ENCODE results near the gene GNB1. TPM values are rescaled to one million over a fixed set of nuclear protein-coding genes. Genes with fewer than 3 reads are reported as not detected.

Gene GNB1
- polyA plus RNA-seq, 1 experiment: 400 TPM

GRCh38 chr1:1903224-1903623 is 12.3 kb upstream of the GNB1 start:
- TF ChIP-seq CTCF (IDR thresholded peaks at IDR 0.05; ENCODE audit: low read depth, low read length): no peak
- DNase-seq (ENCODE audit: low read depth, low spot score): no peak
- H3K27ac ChIP-seq (ENCODE audit: low read depth, low read length): no peak overlapping the region
- CTCF ChIA-PET: no interaction called here
- H3K4me3 ChIP-seq (ENCODE audit: low read depth, low read length): no peak overlapping the region
- POLR2A ChIA-PET: no interaction called here
- H3K27me3 ChIP-seq (ENCODE audit: control insufficient read depth, insufficient read depth, low read length): peaks cover 3% of the 10 kb centered on the region
- peaks cover 8% of the 10 kb centered on the region for H3K9me3 ChIP-seq (ENCODE audit: control insufficient read depth, insufficient read depth, low read length)

DNA sequence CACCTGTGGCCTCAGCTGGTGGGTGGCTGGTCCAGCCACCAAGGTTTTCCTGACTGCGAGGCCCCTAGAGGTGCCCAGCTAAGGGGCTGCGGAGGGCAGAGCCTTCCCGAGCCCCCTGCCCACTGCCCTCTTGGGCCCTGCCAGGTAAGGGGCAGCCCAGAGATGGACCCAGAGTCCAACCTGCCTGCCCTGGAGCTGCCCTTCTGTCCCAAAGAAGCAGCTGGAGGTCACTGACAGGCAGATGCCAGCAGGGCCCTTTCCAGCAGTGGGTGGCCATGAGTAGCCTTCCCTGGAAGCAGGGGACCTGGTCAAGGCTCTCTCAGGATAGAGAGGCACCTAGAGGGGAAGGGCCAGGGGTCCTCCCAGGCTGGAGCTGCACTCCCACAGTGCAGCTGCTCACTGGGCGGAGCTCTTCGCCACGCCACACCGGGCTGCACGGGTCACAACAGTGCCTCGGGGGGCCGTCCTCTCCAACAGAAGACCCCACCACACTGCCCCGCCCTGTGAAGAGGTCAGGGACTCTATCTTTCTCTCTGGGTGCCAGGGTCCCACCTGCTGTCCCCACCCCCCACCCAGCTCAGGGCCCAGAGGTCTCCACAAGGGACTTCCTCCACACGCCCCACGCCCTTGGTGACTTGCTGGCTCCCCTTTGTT is 10.9 kb upstream of the GNB1 start:
- CTCF ChIA-PET: interaction anchor here (0.5 kb wide), 1 partner anchor 270 kb away, joined by 4 read pairs; no protein-coding TSS in a partner anchor
- no peak overlapping the region for H3K4me3 ChIP-seq (ENCODE audit: low read depth, low read length)
- H3K9me3 ChIP-seq (ENCODE audit: control insufficient read depth, insufficient read depth, low read length): peaks cover 8% of the 10 kb centered on the region
- H3K27ac ChIP-seq (ENCODE audit: low read depth, low read length): no peak overlapping the region
- POLR2A ChIA-PET: interaction anchor here (0.6 kb wide), 1 partner anchor 11 kb away, joined by 3 read pairs; no protein-coding TSS in a partner anchor
- peaks cover 3% of the 10 kb centered on the region for H3K27me3 ChIP-seq (ENCODE audit: control insufficient read depth, insufficient read depth, low read length)
- TF ChIP-seq CTCF (IDR thresholded peaks at IDR 0.05; ENCODE audit: low read depth, low read length): no peak
- DNase-seq (ENCODE audit: low read depth, low spot score): no peak

GRCh38 chr1:1900883-1901640 is 10.2 kb upstream of the GNB1 start:
- no peak for DNase-seq (ENCODE audit: low read depth, low spot score)
- peaks cover 3% of the 10 kb centered on the region for H3K27me3 ChIP-seq (ENCODE audit: control insufficient read depth, insufficient read depth, low read length)
- H3K9me3 ChIP-seq (ENCODE audit: control insufficient read depth, insufficient read depth, low read length): peaks cover 8% of the 10 kb centered on the region
- ChIA-PET CTCF (interaction anchor here (0.5 to 0.6 kb wide), 2 partner anchors 9 to 271 kb away, joined by 3 to 4 read pairs; no protein-coding TSS in a partner anchor), POLR2A (no interaction called here)
- no peak overlapping the region for H3K4me3 ChIP-seq (ENCODE audit: low read depth, low read length)
- no peak for TF ChIP-seq CTCF (IDR thresholded peaks at IDR 0.05; ENCODE audit: low read depth, low read length)
- no peak overlapping the region for H3K27ac ChIP-seq (ENCODE audit: low read depth, low read length)

GRCh38 chr1:1899967-1900327 is 9.1 kb upstream of the GNB1 start:
- Histone ChIP-seq H3K4me3 (ENCODE audit: low read depth, low read length) (no peak overlapping the region), H3K27me3 (ENCODE audit: control insufficient read depth, insufficient read depth, low read length) (peaks cover 3% of the 10 kb centered on the region), H3K27ac (ENCODE audit: low read depth, low read length) (no peak overlapping the region), H3K9me3 (ENCODE audit: control insufficient read depth, insufficient read depth, low read length) (peaks cover 8% of the 10 kb centered on the region)
- DNase-seq (ENCODE audit: low read depth, low spot score): no peak
- TF ChIP-seq CTCF (IDR thresholded peaks at IDR 0.05; ENCODE audit: low read depth, low read length): no peak
- ChIA-PET CTCF (interaction anchor here (0.8 kb wide), 1 partner anchor 9 kb away, joined by 3 read pairs; no protein-coding TSS in a partner anchor), POLR2A (no interaction called here)

Measured in AG04450 (cell line).